Measurements from ENCODE around the gene MYOCOS.
A peak's percentile ranks its signal among the peaks of the same experiment; 100 is the strongest.

The MYOCOS gene

DNA sequence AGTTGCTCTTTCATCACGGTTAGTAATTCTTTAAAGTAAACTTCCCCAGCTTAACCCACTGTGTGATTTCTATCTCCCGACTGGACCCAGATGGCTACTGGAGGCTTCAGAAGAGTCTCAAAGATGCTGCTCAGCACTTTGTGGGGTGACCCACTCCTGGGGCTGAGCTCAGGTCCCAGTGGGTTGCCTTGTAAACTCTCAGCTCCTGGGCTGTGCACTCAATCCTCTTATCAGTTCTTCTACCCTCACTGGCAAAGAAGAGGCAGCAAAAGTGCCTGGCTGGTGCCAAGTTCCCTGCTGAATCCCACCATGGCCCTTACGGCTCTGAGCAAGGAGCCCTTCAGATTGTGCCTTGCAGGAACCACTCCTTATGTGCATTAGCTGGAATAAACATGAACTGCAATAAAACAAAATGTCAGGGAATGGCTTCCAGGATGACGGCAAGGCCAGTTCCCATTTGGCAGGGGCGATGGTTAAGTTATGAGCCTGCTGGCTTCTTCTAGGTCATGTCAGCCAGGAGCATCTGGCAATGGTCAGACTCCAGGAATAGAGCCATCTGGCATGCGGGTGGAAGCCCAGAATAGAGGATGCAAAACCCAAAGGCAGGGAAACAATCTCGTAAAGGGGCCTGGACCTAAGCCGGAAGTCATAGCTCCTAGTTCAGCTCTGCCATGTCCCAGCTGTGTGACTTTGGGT lies 23.7 kb downstream of the MYOCOS start:
- TF ChIP-seq, protein P1, sequence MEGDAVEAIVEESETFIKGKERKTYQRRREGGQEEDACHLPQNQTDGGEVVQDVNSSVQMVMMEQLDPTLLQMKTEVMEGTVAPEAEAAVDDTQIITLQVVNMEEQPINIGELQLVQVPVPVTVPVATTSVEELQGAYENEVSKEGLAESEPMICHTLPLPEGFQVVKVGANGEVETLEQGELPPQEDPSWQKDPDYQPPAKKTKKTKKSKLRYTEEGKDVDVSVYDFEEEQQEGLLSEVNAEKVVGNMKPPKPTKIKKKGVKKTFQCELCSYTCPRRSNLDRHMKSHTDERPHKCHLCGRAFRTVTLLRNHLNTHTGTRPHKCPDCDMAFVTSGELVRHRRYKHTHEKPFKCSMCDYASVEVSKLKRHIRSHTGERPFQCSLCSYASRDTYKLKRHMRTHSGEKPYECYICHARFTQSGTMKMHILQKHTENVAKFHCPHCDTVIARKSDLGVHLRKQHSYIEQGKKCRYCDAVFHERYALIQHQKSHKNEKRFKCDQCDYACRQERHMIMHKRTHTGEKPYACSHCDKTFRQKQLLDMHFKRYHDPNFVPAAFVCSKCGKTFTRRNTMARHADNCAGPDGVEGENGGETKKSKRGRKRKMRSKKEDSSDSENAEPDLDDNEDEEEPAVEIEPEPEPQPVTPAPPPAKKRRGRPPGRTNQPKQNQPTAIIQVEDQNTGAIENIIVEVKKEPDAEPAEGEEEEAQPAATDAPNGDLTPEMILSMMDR (IDR thresholded peaks at IDR 0.05), result no peak

DNA sequence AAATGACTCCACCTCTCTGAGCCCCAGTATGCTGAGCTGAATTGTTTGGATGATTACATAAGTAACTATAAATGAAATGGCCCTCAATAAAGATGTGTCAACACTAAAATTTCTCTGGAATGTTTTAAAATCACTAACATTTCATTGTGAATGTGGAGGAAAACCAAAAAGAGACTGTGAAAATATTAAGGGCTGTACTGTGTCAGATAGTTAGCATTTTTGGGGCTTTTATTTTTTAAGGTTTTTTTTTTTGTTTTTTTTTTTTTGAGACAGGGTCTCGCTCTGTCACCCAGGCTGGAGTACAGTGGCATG lies 24.2 kb downstream of the MYOCOS start:
- TF ChIP-seq, protein P1 (IDR thresholded peaks at IDR 0.05), result no peak

DNA sequence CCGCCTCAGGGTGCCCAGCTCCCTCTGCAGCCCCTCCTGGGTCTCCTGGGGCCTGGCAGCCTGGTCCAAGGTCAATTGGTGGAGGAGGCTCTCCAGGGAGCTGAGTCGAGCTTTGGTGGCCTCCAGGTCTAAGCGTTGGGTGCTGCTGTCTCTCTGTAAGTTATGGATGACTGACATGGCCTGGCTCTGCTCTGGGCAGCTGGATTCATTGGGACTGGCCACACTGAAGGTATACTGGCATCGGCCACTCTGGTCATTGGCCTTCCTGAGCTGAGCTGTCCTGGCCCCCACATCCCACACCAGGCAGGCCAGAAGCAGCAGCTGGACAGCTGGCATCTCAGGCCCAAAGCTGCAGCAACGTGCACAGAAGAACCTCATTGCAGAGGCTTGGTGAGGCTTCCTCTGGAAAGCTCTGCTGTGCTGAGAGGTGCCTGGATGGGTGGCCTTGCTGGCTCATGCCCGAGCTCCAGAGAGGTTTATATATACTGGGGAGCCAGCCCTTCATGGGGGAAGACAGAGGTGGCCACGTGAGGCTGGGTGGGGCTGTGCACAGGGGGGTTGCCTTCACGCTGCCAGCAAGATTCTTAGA lies 30.3 kb downstream of the MYOCOS start, which contains the start of gene MYOC:
MYOC (minus strand) TSS at position 455 of the 589 bp plus-strand sequence; CDS start at position 378, 77 bp downstream.
- TF ChIP-seq, protein P1 (IDR thresholded peaks at IDR 0.05), result no peak

DNA sequence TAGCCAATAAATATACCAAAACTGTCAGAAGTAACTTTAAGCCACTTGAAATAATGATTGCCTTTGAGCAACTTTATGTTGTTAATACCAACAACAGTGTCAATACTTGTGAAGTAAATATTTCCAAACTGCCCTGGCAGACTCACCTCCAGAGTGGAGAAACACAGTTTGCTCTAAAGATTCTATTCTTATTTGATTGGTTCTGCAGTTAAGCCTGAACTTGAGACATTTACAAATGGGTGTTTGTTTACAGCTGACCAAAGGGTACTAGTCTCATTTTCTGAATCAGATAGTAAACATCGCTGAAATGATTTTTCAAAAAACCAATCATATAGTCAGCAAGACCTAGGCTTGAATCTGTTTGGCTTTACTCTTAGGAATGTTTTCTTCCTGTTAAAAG lies 31.8 kb downstream of the MYOCOS start:
- TF ChIP-seq, protein P1 (IDR thresholded peaks at IDR 0.05), result no peak

DNA sequence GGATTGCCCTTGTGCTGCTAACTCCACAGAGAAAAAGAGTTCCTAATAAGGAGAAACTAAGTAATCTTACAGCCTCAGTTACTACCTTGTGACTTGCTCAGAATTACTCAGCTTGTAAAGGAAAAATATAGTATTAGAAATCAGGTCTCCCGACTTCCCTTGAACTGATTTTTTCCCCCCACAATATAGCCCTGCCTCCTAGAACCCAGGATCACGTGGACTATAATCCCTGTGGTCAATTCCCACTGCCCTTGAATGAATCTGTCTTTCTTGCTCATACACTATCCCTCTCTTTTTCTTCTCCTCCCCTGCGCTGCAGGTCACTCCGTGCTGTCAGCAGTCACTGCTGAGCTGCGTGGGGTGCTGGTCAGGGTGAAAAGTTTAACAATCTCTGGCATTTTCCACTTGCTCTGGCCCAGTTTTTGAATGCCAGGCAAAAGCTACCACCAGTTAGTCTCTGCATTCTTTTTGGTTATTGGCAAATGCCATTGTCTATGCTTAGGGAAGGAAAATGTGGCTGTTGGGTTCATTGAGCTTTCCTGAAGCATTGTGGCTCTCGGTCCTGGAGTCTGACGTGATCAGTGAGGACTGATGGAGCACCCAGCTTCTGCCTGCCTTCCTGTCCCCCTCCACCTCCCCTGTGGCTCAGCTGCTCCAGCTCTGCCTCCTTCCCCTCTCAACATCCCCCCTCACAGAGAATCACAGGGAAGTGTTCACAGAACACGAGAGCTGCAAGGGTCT lies 32.3 kb downstream of the MYOCOS start:
- TF ChIP-seq, protein P1 (IDR thresholded peaks at IDR 0.05), result no peak

DNA sequence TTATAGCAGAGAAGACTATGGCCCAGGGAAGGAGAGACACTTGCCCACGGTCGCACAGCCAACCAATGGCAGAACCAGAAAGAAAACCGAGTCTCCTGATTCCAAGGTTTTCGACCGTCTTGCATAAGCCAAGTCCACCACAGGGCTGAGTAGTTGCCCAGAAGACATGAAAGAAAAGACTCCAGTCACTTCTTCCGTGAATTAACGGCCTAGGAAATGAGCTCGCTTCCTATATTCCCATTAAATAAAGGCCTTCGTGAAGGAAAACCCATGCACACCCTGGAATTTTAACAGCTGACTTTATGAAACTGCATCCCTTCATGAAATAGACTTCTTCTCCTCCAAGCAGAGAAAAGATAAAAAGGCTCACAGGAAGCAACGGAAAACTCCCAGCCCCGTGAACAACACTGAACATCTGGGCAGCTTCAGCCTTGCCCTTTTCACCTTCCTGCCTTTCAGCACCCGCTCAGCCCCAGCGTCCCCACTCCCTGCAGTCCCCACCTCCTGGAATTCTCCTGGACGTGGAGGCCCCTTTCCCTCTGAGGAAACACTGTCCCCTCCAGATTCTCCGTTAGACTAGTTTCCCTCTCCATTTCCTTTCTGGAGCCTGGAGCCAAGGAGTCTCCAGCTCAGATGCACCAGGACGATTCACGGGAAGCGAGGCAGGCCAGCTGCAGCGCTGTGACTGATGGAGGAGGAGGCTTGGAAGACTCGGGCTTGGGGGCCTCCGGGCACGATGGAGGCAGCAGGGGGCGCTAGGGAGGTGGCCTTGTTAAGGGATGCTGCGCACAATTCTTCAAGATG lies 33.1 kb downstream of the MYOCOS start:
- TF ChIP-seq, protein P1 (IDR thresholded peaks at IDR 0.05), result peak; percentile 79

DNA sequence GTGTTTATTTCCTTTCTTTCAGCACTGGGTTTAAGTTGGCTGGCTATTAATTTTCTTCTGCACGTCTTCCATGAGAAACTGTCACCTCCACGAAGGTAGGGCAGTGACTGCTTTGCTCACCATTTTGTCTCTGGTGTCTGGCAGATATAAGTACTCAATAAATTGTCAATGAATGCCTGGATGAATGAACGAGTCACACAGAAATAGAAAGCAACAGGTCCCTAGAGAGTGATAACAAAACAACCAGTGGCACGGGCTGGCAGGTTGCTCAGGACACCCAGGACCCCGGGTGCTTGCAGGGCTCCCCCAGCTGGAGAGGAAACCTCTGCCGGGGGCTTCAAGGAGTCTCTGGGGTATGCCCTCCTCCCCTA lies 33.7 kb downstream of the MYOCOS start:
- TF ChIP-seq, protein P1 (IDR thresholded peaks at IDR 0.05), result peak; percentile 32; the same call in 1 of the 2 replicates

Measured in LNCAP (cell line).